Occipital lobe (tissue), 2 donors: ENCODE results near the gene NTMT1. TPM values are rescaled to one million over a fixed set of nuclear protein-coding genes. Genes with fewer than 3 reads are reported as not detected.

Experiments used
- DNase-seq: peaks from one replicate; lab custom pipeline; 2025; lab: John Stamatoyannopoulos, UW
- total RNA-seq: library from RNA; depleted of rRNA; stranded (reverse); fragments of >200 nt; gene quantifications from one replicate; pipeline ENCODE4 v1.2.3, GENCODE V29; 2014

The NTMT1 gene
- total RNA-seq, 1 donor from 2014 or later, result 11.2 TPM

DNA sequence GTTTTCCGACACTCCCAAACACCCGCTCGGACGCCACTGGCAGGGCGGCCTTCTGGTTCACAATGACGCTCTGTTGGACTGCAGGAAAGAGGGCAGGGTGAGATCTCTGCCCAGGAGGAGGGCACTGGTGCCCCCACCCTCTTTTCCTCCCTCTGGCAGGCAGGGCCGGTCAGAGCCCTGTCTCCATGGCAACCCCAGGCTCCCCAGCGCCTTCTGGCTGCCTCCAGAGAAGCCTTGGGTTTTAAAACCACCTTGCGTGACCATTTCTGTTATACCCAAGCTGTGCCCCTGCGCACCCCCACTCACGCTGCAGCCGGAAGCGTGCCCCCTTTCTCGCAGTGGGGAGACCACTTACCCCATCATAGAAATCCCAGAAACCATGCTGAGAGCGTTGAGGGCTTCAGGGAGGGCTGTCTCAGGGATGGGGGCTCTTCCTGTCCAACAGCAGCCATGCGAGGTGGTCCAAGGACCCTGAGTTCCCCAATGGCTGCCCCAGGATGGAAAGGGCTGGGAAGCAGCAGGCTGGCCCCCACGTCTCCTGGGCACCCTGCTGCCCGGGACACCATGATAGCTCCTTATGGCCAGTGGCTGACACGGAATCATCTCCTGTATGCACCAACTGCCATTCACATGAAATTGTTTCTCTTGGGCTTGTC lies 12.3 kb upstream of the NTMT1 start:
- peak; percentile 79 for DNase-seq

DNA sequence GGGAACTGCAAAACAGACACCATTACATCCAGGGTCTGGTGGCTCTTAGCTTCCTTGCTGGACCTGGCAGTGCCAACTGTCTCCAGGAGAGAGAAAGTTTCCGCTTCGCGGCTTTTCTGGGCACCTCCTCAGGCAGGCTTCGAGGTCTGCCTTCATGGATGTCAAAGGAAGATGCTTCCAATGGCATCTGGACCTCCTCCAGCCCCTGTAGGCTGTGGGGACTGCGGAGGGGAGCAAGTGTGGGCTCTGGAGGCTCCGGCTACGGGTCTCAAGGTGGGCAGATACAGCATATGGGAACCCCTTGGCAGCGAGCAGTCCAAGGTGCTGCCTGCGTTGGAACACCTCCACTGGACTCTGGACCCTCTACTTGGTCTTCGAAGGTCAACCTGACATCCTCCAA lies 11.0 kb upstream of the NTMT1 start:
- no peak for DNase-seq

DNA sequence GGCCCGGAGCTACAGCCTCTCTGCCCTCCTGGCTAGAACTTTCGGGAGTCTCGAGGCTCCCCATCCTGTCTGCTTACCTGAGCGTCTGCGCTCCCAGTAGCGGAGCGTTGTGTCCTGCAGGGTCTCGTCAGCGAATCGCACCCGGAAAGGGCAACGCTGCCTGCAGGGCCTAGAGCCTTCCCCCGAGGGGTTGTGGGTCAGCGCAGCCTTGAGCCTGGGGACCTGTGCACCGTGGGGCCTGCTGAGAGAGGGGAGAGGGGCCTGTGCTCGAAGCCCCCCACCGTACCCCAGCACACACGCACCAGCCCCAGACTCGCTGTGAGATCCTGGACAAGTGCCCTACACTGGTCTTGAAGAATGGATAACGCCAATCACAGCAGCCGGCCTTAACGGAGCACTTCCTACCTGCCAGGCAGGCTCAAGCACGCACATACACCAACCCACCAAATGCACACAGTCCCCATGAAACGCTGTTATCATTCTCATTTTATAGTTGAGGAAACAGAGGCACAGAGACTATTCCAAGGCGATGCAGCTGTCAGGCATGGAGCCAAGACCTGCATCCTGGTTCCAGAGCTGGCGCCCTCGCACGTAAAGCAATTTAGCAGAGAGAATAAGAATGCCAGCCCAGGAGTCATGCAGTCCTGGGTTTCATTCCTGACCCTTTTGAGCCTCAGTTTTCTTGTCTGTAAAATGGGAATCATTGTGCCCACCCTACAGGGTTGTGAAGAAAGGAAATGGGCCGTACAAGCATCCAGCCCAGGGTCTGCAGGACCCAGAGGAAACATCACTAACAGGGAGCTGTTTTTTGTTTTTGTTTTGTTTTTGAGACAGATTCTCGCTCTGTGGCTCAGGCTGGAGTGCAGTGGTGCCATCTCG lies 10.3 kb upstream of the NTMT1 start:
- DNase-seq, result no peak

GRCh38 chr9:129617167-129617566 lies 8.8 kb upstream of the NTMT1 start:
- no peak for DNase-seq

DNA sequence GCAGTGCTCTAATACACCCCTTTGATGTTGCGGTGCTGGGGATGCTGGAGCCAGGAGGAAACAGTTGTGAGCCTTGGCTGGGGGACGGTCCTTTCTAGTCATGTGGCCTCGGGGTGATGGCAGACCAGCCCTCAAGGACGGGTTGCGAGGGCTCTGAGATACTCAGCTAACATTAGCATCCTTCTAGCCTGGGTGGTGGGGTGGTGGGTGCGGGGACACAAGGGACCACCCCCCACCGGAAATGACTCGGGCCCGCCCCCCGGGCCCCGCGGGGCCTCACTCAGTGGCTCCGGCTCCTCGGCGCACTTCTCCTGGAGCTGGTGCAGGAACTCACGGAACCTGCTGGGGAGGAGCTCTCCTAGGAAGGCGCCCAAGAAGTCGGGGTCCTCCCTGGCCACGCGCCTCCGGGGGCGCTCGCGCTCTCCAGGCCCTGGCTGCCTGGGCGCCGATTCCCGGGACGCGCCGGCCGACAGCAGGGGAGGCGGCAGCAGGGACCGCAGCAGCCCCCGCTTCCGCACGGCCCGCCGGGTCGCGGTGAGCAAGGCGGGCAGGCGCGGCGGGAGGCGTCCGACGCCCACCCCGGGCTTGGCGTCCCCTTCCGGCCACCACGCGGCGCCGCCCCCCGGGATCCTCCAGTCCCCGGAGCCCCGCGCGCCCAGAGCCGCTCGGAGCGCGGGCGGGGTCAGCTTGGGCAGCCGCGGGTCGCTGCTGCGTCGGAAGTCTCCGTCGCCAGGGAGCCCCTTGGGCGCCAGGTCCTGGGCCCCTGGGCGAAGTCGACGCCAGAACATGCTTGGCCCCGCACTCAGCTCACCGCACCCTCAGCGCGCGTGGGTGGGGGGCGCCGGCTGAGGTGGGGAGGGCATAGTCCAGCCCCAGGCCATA lies 5.9 kb upstream of the NTMT1 start:
- DNase-seq, result no peak

- DNase-seq, result no peak
Measured at GRCh38 chr9:129620669-129621295, 5.2 kb upstream of the NTMT1 start, which contains the start of gene C9orf50. Gene C9orf50 (minus strand): TSS chr9:129621101. CDS start chr9:129620574, 527 bp downstream.

DNA sequence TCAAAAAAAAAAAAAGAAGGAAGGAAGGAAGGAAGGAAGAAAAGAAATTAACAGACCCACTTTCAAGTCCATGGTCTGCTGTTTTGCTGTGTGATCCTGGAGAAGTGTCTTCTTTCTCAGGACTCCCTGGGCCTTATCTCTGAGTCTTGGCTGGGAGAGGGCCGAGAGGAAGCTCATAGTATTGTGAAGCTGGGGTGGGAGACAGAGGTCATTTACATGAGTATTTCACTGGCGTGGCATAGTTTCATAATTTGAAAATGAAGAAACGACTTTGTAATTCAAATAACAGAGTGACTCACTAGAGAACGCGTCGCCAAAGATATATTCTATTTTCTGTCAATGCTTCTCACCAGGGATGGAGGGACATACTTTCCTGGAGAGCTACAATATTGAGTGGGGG lies 2.6 kb upstream of the NTMT1 start:
- DNase-seq, result no peak

DNA sequence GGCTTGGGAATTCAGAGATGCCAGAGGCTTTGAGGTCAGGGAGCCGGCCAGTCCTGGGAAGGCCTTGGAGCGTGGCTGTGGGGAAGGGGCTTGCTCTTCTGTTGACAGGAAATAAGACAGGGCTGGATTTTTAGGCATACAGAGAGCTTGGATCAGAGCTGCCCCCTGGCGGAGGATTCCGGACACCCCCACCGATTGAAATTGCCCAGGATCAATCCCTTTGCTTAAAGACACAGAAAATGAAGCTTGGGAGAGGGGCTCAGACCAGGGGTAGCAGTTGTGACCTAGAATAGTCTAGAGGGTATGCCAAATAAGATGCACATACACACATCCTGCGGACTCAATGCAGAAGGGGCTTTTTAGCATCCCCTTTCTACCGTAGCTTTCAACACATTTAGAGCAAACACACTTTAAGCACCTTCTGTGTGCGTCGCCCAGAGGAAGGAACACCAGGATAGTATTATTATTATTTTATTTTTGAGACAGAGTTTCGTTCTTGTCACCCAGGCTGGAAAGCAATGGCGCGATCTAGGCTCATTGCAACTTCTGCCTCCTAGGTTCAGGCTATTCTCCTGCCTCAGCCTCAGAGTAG lies 1.7 kb upstream of the NTMT1 start:
- no peak for DNase-seq

- no peak for DNase-seq
Measured at GRCh38 chr9:129624947-129625346, 1.0 kb upstream of the NTMT1 start.

GRCh38 chr9:129626625-129627284 lies 792 bp downstream of the NTMT1 start:
- no peak for DNase-seq

GRCh38 chr9:129627556-129628440 lies 1.8 kb downstream of the NTMT1 start:
- no peak for DNase-seq

- DNase-seq, result no peak
Measured at GRCh38 chr9:129628709-129629108, 2.7 kb downstream of the NTMT1 start.

GRCh38 chr9:129629251-129629820 lies 3.4 kb downstream of the NTMT1 start:
- no peak for DNase-seq

GRCh38 chr9:129630967-129631673 lies 5.2 kb downstream of the NTMT1 start:
- no peak for DNase-seq

- DNase-seq, result no peak
Measured at GRCh38 chr9:129631674-129632129, 5.7 kb downstream of the NTMT1 start.

GRCh38 chr9:129632460-129632859 lies 6.5 kb downstream of the NTMT1 start:
- no peak for DNase-seq

DNA sequence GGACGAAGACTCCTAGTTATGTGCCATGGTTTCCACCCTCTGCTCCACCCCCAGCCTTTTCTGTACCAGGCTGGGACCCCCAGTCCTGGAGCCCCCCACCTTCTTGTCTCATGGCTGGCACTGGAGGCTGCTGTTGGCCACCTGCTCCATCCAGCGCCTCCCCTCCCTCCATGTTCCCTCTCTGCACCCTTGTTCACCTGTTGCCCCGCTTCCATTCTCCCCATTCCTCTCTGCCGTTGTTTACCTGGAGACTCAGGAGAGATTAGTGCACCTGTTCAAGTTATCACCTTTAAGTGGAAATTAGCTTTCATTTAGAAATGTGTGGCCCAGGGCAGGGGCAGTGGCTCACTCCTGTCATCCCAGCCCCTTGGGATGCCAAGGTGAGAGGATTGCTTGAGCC lies 7.2 kb downstream of the NTMT1 start:
- DNase-seq, result no peak

- DNase-seq, result no peak
Measured at GRCh38 chr9:129633848-129634247, 7.9 kb downstream of the NTMT1 start.
